Pons (tissue), 1 donor: ENCODE measurements around the gene ZNF609.
"Not testable (repeated sequence)": the region's sequence is repeated elsewhere in the genome, so short reads cannot be mapped to it uniquely, and the experiment has no call there.

Experiments used
- DNase-seq: peaks from one replicate; pipeline ENCODE4 v3.0.0-alpha.2; 2016; ENCODE audit warnings: low spot score

The ZNF609 gene

GRCh38 chr15:64644811-64645210 lies 184.4 kb downstream of the ZNF609 start:
- not testable (repeated sequence) for DNase-seq

- no peak for DNase-seq
Observed at GRCh38 chr15:64645995-64646394, 185.6 kb downstream of the ZNF609 start.

GRCh38 chr15:64647367-64647766 lies 187.0 kb downstream of the ZNF609 start:
- DNase-seq, result no peak

GRCh38 chr15:64650552-64650951 lies 190.2 kb downstream of the ZNF609 start:
- DNase-seq, result no peak

- DNase-seq, result no peak
Observed at GRCh38 chr15:64651601-64652191, 191.3 kb downstream of the ZNF609 start.

GRCh38 chr15:64653757-64654156 lies 193.4 kb downstream of the ZNF609 start:
- peak; percentile 32 for DNase-seq

- DNase-seq, result no peak
Observed at GRCh38 chr15:64656508-64656907, 196.1 kb downstream of the ZNF609 start.

GRCh38 chr15:64665179-64665578 lies 204.8 kb downstream of the ZNF609 start:
- no peak for DNase-seq

- no peak for DNase-seq
Observed at GRCh38 chr15:64667736-64668161, 207.4 kb downstream of the ZNF609 start.

GRCh38 chr15:64673866-64674265 lies 213.5 kb downstream of the ZNF609 start:
- no peak for DNase-seq

- no peak for DNase-seq
Observed at GRCh38 chr15:64678126-64678819, 217.9 kb downstream of the ZNF609 start.

GRCh38 chr15:64680097-64680496 lies 219.7 kb downstream of the ZNF609 start:
- no peak for DNase-seq

- peak; percentile 71 for DNase-seq
Observed at GRCh38 chr15:64681424-64682024, 221.1 kb downstream of the ZNF609 start.

- no peak for DNase-seq
Observed at GRCh38 chr15:64682255-64682654, 221.9 kb downstream of the ZNF609 start.

- no peak for DNase-seq
Observed at GRCh38 chr15:64683378-64683777, 223.0 kb downstream of the ZNF609 start.

GRCh38 chr15:64685230-64685888 lies 225.0 kb downstream of the ZNF609 start:
- no peak for DNase-seq

- DNase-seq, result peak; percentile 80
Observed at GRCh38 chr15:64686130-64686735, 225.9 kb downstream of the ZNF609 start.

GRCh38 chr15:64687172-64687571 lies 226.8 kb downstream of the ZNF609 start:
- no peak for DNase-seq

- no peak for DNase-seq
Observed at GRCh38 chr15:64687688-64688087, 227.3 kb downstream of the ZNF609 start.

GRCh38 chr15:64688770-64689169 lies 228.4 kb downstream of the ZNF609 start:
- DNase-seq, result no peak

- DNase-seq, result no peak
Observed at GRCh38 chr15:64690008-64690407, 229.6 kb downstream of the ZNF609 start.

GRCh38 chr15:64690578-64691296 lies 230.4 kb downstream of the ZNF609 start:
- no peak for DNase-seq
